GM23338 (cell line): ENCODE measurements around the gene UTS2R. TPM values are rescaled to one million over a fixed set of nuclear protein-coding genes. Genes with fewer than 3 reads are reported as not detected.
A peak's percentile ranks its signal among the peaks of the same experiment; 100 is the strongest.

ENCODE experiments used
- ATAC-seq: fragments of 200-7000 bp; cut with Tn5 transposase; 3 replicates; pipeline ENCODE4 v1.9.1; 2020
- DNase-seq: peaks from one replicate; pipeline ENCODE4 v3.0.0-alpha.2; 2015; ENCODE audit warnings: low spot score
- H2AFZ ChIP-seq: fragments of 200-600 bp; sonication (generic); 2 replicates; pipeline ENCODE4 v1.8.0; 2016; ENCODE audit warnings: antibody characterized with exemption, mild to moderate bottlenecking, moderate library complexity
- H3F3A ChIP-seq: fragments of 200-600 bp; sonication (generic); replicated peaks from 2 replicates; pipeline ENCODE4 v1.8.0; 2017; ENCODE audit warnings: antibody characterized with exemption, mixed run types, low read depth
- H3K27ac ChIP-seq: fragments of 200-600 bp; sonication (generic); 2 replicates; pipeline ENCODE4 v1.6.1; 2016; ENCODE audit warnings: low read depth
- H3K27me3 ChIP-seq: fragments of 200-600 bp; sonication (generic); 2 replicates; pipeline ENCODE4 v1.8.0; 2016; ENCODE audit warnings: mild to moderate bottlenecking, mixed run types, moderate library complexity; ENCODE audit not compliant: insufficient read depth
- H3K36me3 ChIP-seq: fragments of 200-600 bp; sonication (generic); 2 replicates; pipeline ENCODE4 v1.8.0; 2016; ENCODE audit warnings: mild to moderate bottlenecking; ENCODE audit not compliant: insufficient read depth
- H3K4me1 ChIP-seq: fragments of 200-600 bp; sonication (generic); 2 replicates; pipeline ENCODE4 v1.8.0; 2016; ENCODE audit warnings: mild to moderate bottlenecking, moderate library complexity; ENCODE audit not compliant: insufficient read depth
- H3K4me2 ChIP-seq: fragments of 200-600 bp; sonication (generic); 2 replicates; pipeline ENCODE4 v1.7.1; 2017; ENCODE audit warnings: mixed run types
- H3K4me3 ChIP-seq: fragments of 200-600 bp; sonication (generic); 2 replicates; pipeline ENCODE4 v1.6.1; 2016; ENCODE audit warnings: mixed run types
- H3K79me2 ChIP-seq: fragments of 200-600 bp; sonication (generic); replicated peaks from 2 replicates; pipeline ENCODE4 v1.8.0; 2017; ENCODE audit warnings: mild to moderate bottlenecking; ENCODE audit not compliant: insufficient read depth
- H3K9me2 ChIP-seq: fragments of 200-600 bp; sonication (generic); 2 replicates; pipeline ENCODE4 v1.8.0; 2017; ENCODE audit not compliant: insufficient read depth
- H4K20me1 ChIP-seq: fragments of 200-600 bp; sonication (generic); replicated peaks from 2 replicates; pipeline ENCODE4 v1.8.0; 2017; ENCODE audit warnings: mild to moderate bottlenecking; ENCODE audit not compliant: insufficient read depth
- H3K27ac Mint-ChIP-seq: 2 replicates; pipeline ENCODE4 v1.8.0; 2020; ENCODE audit warnings: inconsistent platforms, mild to moderate bottlenecking, moderate library complexity, mixed read lengths
- H3K27me3 Mint-ChIP-seq: 3 replicates; pipeline ENCODE4 v1.8.0; 2022; ENCODE audit warnings: low read depth, mild to moderate bottlenecking, moderate library complexity, mixed read lengths, inconsistent platforms; ENCODE audit not compliant: insufficient read depth, poor library complexity
- H3K36me3 Mint-ChIP-seq: 3 replicates; pipeline ENCODE4 v1.8.0; 2021; ENCODE audit warnings: low read depth, mild to moderate bottlenecking, inconsistent platforms, moderate library complexity, mixed read lengths
- H3K4me1 Mint-ChIP-seq: 3 replicates; pipeline ENCODE4 v1.8.0; 2020; ENCODE audit warnings: mild to moderate bottlenecking, inconsistent platforms, mixed read lengths
- H3K4me3 Mint-ChIP-seq: 3 replicates; pipeline ENCODE4 v1.8.0; 2021; ENCODE audit warnings: moderate library complexity, mild to moderate bottlenecking, inconsistent platforms, mixed read lengths
- H3K9me3 Mint-ChIP-seq: 3 replicates; pipeline ENCODE4 v1.8.0; 2020; ENCODE audit warnings: moderate library complexity, mild to moderate bottlenecking, inconsistent platforms, mixed read lengths
- CREB1 ChIP-seq: fragments of 250-450 bp; sonication (Bioruptor Pico); IDR thresholded peaks from 2 replicates; pipeline ENCODE4 v1.5.0; 2020; ENCODE audit warnings: low read depth, mild to moderate bottlenecking, moderate library complexity
- EZH2 ChIP-seq: fragments of 200-600 bp; sonication (generic); IDR thresholded peaks from one replicate; pipeline ENCODE4 v1.8.0; 2017; ENCODE audit warnings: antibody characterized with exemption, mild to moderate bottlenecking, low read depth; ENCODE audit not compliant: unreplicated experiment
- EZH2phosphoT487 ChIP-seq: fragments of 200-600 bp; sonication (generic); IDR thresholded peaks from one replicate; pipeline ENCODE4 v1.8.1; 2018; ENCODE audit warnings: antibody characterized with exemption; ENCODE audit not compliant: unreplicated experiment
- JUNB ChIP-seq: IDR thresholded peaks from one replicate; pipeline ENCODE4 v1.6.1; 2016; ENCODE audit warnings: antibody characterized with exemption; ENCODE audit not compliant: unreplicated experiment
- NANOG ChIP-seq: IDR thresholded peaks from 2 replicates; pipeline ENCODE4 v1.6.1; 2016; ENCODE audit warnings: antibody characterized with exemption, borderline replicate concordance
- POLR2AphosphoS5 ChIP-seq: IDR thresholded peaks from 2 replicates; pipeline ENCODE4 v1.6.1; 2016; ENCODE audit warnings: antibody characterized with exemption, low read depth
- STAT1 ChIP-seq: IDR thresholded peaks from one replicate; pipeline ENCODE4 v1.6.1; 2016; ENCODE audit warnings: antibody characterized with exemption; ENCODE audit not compliant: unreplicated experiment
- ZNF114 ChIP-seq: fragments of 250-450 bp; sonication (Bioruptor Pico); IDR thresholded peaks from 2 replicates; pipeline ENCODE4 v1.5.0; 2020; ENCODE audit warnings: mild to moderate bottlenecking, moderate library complexity
- ZNF331 ChIP-seq: fragments of 250-450 bp; sonication (Bioruptor Pico); IDR thresholded peaks from 2 replicates; pipeline ENCODE4 v1.5.0; 2020; ENCODE audit warnings: low read depth, mild to moderate bottlenecking, moderate library complexity
- polyA plus RNA-seq: library from polyadenylated mRNA; unstranded; fragments of >200 nt; fragmentation: Nextera tagmentation; extraction: Ambion mirVana; gene quantifications from 2 replicates; pipeline ENCODE4 v1.2.1, GENCODE V29; 2016
- total RNA-seq: library from RNA; depleted of rRNA; stranded (reverse); fragments of >200 nt; shearing (Covaris generic); gene quantifications from 2 replicates; pipeline ENCODE4 v1.2.3, GENCODE V29; 2014
- TF ChIP-seq, protein P1 (sequence below): fragments of 250-450 bp; sonication (Bioruptor Pico); IDR thresholded peaks from 2 replicates; pipeline ENCODE4 v1.5.0; 2020; ENCODE audit warnings: mild to moderate bottlenecking, moderate library complexity
- TF ChIP-seq, protein P2 (sequence below), 2 experiments: fragments of 200-600 bp in 1 of 2; sonication (generic) in 1 of 2; conservative IDR thresholded peaks; 2 replicates each; pipeline versions ENCODE4 v1.5.1 to v1.6.1; 2016 to 2017; ENCODE audit warnings: antibody characterized with exemption in 2 of 2, low read depth in 2 of 2, mild to moderate bottlenecking in 2 of 2, moderate library complexity in 1 of 2
- TF ChIP-seq, protein P3 (sequence below): IDR thresholded peaks from 2 replicates; pipeline ENCODE4 v1.6.1; 2016; ENCODE audit warnings: antibody characterized with exemption
- TF ChIP-seq, protein P4 (sequence below): IDR thresholded peaks from one replicate; pipeline ENCODE4 v1.6.1; 2018; ENCODE audit warnings: antibody characterized with exemption; ENCODE audit not compliant: unreplicated experiment

Gene UTS2R
- total and polyA plus RNA-seq, 2 experiments from 2014 or later, result 0.49 TPM; not detected in 1

DNA sequence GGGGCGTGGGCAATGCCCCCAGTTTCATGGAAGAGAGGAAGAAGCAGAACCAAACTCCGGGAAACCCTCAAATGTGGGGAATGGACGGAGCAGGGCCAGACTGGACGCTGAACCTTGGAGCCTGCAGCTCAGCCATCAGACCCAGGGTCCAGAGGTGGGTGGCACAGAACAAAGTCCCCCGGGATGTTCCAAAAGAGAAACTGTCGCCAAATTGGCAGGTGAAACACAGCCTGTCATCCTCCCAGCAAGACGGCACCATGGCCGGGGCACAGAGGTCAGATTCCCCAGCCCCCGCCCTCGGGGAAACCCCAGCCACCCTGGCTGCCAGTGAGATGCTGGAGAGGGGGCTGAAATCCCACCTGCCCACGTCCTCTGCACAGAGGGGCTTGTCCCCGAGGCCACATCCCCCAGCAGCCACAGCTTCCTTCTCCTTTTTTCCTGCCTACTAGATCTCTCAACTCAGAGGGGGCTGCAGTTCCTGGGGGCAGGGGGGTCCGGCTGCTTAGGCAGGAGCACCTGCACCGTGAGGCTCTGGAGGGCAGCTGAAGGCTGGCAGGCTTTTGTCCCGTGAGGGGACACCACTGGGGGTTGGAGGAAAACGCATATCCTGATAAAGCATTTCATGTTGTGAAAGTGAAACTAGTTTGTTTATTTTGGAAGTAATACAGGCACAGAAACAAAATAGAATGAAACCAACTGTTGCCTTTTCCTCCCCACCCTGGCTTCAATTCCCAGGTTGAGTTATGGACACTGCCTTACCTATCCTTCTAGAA, 36.8 kb upstream of the UTS2R start:
- Histone ChIP-seq H3K27me3 (peaks cover 62% of the 10 kb centered on the region), H3K36me3 (no peaks in the 10 kb centered on the region), H3K4me3 (no peak overlapping the region), H3K79me2 (no peaks in the 10 kb centered on the region), H3K27ac (no peak overlapping the region), H3K4me2 (no peak overlapping the region), H3K9me2 (no peaks in the 10 kb centered on the region), H3F3A (no peaks in the 10 kb centered on the region), H4K20me1 (0 out of 2 replicates have a peak, but pooled peaks cover 5% of the 10 kb centered on the region), H2AFZ (no peak overlapping the region), H3K4me1 (peaks cover 7% of the 10 kb centered on the region)
- no peak overlapping the region for H3K27ac Mint-ChIP-seq
- H3K4me1 Mint-ChIP-seq, result peaks cover 29% of the 10 kb centered on the region
- no peak for DNase-seq
- TF ChIP-seq, protein P1, sequence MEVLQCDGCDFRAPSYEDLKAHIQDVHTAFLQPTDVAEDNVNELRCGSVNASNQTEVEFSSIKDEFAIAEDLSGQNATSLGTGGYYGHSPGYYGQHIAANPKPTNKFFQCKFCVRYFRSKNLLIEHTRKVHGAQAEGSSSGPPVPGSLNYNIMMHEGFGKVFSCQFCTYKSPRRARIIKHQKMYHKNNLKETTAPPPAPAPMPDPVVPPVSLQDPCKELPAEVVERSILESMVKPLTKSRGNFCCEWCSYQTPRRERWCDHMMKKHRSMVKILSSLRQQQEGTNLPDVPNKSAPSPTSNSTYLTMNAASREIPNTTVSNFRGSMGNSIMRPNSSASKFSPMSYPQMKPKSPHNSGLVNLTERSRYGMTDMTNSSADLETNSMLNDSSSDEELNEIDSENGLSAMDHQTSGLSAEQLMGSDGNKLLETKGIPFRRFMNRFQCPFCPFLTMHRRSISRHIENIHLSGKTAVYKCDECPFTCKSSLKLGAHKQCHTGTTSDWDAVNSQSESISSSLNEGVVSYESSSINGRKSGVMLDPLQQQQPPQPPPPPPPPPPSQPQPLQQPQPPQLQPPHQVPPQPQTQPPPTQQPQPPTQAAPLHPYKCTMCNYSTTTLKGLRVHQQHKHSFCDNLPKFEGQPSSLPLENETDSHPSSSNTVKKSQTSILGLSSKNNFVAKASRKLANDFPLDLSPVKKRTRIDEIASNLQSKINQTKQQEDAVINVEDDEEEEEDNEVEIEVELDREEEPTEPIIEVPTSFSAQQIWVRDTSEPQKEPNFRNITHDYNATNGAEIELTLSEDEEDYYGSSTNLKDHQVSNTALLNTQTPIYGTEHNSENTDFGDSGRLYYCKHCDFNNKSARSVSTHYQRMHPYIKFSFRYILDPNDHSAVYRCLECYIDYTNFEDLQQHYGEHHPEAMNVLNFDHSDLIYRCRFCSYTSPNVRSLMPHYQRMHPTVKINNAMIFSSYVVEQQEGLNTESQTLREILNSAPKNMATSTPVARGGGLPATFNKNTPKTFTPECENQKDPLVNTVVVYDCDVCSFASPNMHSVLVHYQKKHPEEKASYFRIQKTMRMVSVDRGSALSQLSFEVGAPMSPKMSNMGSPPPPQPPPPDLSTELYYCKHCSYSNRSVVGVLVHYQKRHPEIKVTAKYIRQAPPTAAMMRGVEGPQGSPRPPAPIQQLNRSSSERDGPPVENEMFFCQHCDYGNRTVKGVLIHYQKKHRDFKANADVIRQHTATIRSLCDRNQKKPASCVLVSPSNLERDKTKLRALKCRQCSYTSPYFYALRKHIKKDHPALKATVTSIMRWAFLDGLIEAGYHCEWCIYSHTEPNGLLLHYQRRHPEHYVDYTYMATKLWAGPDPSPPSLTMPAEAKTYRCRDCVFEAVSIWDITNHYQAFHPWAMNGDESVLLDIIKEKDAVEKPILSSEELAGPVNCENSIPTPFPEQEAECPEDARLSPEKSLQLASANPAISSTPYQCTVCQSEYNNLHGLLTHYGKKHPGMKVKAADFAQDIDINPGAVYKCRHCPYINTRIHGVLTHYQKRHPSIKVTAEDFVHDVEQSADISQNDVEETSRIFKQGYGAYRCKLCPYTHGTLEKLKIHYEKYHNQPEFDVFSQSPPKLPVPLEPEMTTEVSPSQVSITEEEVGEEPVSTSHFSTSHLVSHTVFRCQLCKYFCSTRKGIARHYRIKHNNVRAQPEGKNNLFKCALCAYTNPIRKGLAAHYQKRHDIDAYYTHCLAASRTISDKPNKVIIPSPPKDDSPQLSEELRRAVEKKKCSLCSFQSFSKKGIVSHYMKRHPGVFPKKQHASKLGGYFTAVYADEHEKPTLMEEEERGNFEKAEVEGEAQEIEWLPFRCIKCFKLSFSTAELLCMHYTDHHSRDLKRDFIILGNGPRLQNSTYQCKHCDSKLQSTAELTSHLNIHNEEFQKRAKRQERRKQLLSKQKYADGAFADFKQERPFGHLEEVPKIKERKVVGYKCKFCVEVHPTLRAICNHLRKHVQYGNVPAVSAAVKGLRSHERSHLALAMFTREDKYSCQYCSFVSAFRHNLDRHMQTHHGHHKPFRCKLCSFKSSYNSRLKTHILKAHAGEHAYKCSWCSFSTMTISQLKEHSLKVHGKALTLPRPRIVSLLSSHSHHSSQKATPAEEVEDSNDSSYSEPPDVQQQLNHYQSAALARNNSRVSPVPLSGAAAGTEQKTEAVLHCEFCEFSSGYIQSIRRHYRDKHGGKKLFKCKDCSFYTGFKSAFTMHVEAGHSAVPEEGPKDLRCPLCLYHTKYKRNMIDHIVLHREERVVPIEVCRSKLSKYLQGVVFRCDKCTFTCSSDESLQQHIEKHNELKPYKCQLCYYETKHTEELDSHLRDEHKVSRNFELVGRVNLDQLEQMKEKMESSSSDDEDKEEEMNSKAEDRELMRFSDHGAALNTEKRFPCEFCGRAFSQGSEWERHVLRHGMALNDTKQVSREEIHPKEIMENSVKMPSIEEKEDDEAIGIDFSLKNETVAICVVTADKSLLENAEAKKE (CRISPR knock-in tag), result no peak
- no peak for TF ChIP-seq ZNF114
- no peak for TF ChIP-seq JUNB
- TF ChIP-seq EZH2, result no peak
- TF ChIP-seq, protein P2, sequence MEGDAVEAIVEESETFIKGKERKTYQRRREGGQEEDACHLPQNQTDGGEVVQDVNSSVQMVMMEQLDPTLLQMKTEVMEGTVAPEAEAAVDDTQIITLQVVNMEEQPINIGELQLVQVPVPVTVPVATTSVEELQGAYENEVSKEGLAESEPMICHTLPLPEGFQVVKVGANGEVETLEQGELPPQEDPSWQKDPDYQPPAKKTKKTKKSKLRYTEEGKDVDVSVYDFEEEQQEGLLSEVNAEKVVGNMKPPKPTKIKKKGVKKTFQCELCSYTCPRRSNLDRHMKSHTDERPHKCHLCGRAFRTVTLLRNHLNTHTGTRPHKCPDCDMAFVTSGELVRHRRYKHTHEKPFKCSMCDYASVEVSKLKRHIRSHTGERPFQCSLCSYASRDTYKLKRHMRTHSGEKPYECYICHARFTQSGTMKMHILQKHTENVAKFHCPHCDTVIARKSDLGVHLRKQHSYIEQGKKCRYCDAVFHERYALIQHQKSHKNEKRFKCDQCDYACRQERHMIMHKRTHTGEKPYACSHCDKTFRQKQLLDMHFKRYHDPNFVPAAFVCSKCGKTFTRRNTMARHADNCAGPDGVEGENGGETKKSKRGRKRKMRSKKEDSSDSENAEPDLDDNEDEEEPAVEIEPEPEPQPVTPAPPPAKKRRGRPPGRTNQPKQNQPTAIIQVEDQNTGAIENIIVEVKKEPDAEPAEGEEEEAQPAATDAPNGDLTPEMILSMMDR (conservative IDR thresholded peaks at IDR 0.05; ENCODE audit: low read depth in 2 of 2), result no peak
- no peak for TF ChIP-seq NANOG
- no peak for TF ChIP-seq CREB1 (CRISPR knock-in tag)
- TF ChIP-seq, protein P3, sequence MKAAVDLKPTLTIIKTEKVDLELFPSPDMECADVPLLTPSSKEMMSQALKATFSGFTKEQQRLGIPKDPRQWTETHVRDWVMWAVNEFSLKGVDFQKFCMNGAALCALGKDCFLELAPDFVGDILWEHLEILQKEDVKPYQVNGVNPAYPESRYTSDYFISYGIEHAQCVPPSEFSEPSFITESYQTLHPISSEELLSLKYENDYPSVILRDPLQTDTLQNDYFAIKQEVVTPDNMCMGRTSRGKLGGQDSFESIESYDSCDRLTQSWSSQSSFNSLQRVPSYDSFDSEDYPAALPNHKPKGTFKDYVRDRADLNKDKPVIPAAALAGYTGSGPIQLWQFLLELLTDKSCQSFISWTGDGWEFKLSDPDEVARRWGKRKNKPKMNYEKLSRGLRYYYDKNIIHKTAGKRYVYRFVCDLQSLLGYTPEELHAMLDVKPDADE, result no peak
- no peak for TF ChIP-seq EZH2phosphoT487
- no peak for TF ChIP-seq POLR2AphosphoS5
- no peak for TF ChIP-seq STAT1
- TF ChIP-seq ZNF331 (CRISPR knock-in tag), result no peak
- TF ChIP-seq, protein P4, sequence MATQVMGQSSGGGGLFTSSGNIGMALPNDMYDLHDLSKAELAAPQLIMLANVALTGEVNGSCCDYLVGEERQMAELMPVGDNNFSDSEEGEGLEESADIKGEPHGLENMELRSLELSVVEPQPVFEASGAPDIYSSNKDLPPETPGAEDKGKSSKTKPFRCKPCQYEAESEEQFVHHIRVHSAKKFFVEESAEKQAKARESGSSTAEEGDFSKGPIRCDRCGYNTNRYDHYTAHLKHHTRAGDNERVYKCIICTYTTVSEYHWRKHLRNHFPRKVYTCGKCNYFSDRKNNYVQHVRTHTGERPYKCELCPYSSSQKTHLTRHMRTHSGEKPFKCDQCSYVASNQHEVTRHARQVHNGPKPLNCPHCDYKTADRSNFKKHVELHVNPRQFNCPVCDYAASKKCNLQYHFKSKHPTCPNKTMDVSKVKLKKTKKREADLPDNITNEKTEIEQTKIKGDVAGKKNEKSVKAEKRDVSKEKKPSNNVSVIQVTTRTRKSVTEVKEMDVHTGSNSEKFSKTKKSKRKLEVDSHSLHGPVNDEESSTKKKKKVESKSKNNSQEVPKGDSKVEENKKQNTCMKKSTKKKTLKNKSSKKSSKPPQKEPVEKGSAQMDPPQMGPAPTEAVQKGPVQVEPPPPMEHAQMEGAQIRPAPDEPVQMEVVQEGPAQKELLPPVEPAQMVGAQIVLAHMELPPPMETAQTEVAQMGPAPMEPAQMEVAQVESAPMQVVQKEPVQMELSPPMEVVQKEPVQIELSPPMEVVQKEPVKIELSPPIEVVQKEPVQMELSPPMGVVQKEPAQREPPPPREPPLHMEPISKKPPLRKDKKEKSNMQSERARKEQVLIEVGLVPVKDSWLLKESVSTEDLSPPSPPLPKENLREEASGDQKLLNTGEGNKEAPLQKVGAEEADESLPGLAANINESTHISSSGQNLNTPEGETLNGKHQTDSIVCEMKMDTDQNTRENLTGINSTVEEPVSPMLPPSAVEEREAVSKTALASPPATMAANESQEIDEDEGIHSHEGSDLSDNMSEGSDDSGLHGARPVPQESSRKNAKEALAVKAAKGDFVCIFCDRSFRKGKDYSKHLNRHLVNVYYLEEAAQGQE, result no peak
- peaks cover 72% of the 10 kb centered on the region for H3K27me3 Mint-ChIP-seq
- H3K9me3 Mint-ChIP-seq, result no peaks in the 10 kb centered on the region; the same call in 2 of the 3 replicates
- peak overlapping the region; percentile 51; the same call in 2 of the 3 replicates for H3K4me3 Mint-ChIP-seq
- ATAC-seq, result no peak
- H3K36me3 Mint-ChIP-seq, result no peaks in the 10 kb centered on the region; the same call in 2 of the 3 replicates
